ENCODE data around the gene KDM8. TPM values are rescaled to one million over a fixed set of nuclear protein-coding genes. Genes with fewer than 3 reads are reported as not detected.
A peak's percentile ranks its signal among the peaks of the same experiment; 100 is the strongest.
"Not testable (repeated sequence)": the region's sequence is repeated elsewhere in the genome, so short reads cannot be mapped to it uniquely, and the experiment has no call there.

The KDM8 gene
- total RNA-seq, 1 donor from 2014 or later, result 14.5 TPM

DNA sequence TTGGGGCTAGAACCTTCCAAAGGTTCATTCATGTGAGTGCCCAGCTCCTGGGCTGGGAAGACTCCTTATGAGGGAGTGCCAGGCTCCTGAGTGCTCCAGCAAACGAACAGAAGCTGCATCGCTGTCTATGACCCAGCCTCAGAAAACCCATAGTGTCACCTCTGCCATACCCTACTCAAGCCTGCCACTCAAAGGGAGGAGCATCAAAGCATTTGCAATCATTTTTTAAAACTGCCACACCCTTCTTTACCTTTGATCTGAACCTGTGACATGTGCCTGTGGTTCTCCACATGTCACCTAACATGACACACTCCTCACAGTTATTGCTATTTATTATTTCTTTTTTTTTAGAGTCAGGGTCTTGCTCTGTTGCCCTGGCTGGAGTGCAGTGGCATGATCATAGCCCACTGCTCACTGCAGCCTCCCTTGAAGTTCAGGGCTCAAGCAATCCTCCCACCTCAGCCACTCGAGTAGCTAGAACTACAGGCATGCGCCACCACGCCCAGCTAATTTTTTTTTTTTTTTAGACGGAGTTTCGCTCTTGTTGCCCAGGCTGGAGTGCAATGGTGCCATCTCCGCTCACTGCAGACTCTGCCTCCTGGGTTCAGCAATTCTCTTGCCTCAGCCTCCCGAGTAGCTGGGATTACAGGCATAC is 7.3 kb upstream of the KDM8 start:
- peaks cover 4% of the 10 kb centered on the region for H3K36me3 Mint-ChIP-seq (ENCODE audit: low read depth)
- H3K4me1 Mint-ChIP-seq (ENCODE audit: low read depth), result peaks cover 58% of the 10 kb centered on the region
- no peaks in the 10 kb centered on the region for H3K27me3 Mint-ChIP-seq (ENCODE audit: insufficient read depth)
- peaks cover 7% of the 10 kb centered on the region for H3K9me3 Mint-ChIP-seq
- no peak overlapping the region for H3K4me3 Mint-ChIP-seq
- intact Hi-C loops (cut with micrococcal nuclease), result no loop called here
- peak; percentile 28 for DNase-seq (ENCODE audit: low spot score)
- no peak overlapping the region for H3K27ac Mint-ChIP-seq

DNA sequence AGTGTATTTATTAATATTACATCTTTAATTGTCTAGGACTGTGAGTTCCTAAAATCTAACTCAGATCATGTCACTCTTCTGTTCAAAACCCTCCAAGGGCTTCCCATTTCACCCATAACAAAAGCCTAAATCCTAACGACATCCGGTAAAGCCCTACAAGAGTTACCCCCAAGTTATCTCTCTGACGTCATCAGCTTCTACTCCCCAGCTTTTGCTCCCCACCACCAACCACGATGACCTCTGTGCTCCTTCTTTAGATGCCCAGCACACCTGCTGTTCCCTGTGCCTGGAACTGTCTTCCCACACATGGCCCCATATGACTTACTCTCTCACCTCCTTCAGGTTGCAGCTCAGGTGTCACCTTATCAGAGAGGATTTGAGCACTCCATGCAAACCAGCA is 6.3 kb upstream of the KDM8 start:
- H3K36me3 Mint-ChIP-seq (ENCODE audit: low read depth), result peaks cover 4% of the 10 kb centered on the region
- H3K4me3 Mint-ChIP-seq, result no peak overlapping the region
- intact Hi-C loops (cut with micrococcal nuclease), result no loop called here
- peaks cover 63% of the 10 kb centered on the region for H3K4me1 Mint-ChIP-seq (ENCODE audit: low read depth)
- H3K9me3 Mint-ChIP-seq, result peaks cover 7% of the 10 kb centered on the region
- no peak for DNase-seq (ENCODE audit: low spot score)
- no peak overlapping the region for H3K27ac Mint-ChIP-seq
- H3K27me3 Mint-ChIP-seq (ENCODE audit: insufficient read depth), result no peaks in the 10 kb centered on the region

DNA sequence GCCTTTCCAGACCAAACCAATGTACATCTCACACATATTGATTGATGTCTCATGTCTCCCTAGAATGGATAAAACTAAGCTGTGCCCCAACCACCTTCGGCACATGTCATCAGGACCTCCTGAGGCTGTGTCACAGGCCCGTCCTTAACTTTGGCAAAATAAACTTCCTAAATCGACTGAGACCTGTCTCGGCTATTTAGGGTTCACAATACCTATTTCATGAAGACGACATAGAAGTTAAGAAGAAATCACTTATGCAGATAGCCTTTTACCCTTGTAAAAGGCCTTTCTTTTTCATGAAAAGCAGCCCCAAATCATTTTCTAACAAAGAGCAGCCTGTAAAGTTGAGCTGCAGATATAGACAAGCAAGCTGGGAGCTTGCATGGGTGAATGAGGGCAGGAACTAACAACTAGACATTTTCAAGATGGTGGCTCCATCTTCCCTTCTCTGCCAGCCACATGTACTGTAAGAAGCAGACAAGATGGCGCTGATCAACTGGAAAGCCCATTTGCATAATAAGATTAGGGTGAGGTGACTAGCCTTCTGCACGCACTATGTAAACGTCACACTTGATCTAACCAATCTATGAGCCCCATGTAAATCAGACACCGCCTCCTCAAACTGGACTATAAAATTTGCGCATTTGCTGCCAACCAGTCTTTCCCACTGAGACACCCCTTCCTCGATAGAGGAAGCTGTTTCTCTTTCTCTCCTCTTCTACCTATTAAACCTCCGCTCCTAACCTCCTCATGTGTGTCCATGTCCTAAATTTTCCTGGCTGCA is 4.7 kb upstream of the KDM8 start:
- intact Hi-C loops (cut with micrococcal nuclease), result loop anchor here (1.0 kb wide), 2 partner anchors 7 to 19 kb away; no protein-coding TSS in a partner anchor
- peaks cover 77% of the 10 kb centered on the region for H3K4me1 Mint-ChIP-seq (ENCODE audit: low read depth)
- H3K27ac Mint-ChIP-seq, result peak overlapping the region; percentile 18
- no peaks in the 10 kb centered on the region for H3K27me3 Mint-ChIP-seq (ENCODE audit: insufficient read depth)
- no peak for DNase-seq (ENCODE audit: low spot score)
- peaks cover 4% of the 10 kb centered on the region for H3K36me3 Mint-ChIP-seq (ENCODE audit: low read depth)
- H3K4me3 Mint-ChIP-seq, result no peak overlapping the region
- H3K9me3 Mint-ChIP-seq, result peaks cover 7% of the 10 kb centered on the region

DNA sequence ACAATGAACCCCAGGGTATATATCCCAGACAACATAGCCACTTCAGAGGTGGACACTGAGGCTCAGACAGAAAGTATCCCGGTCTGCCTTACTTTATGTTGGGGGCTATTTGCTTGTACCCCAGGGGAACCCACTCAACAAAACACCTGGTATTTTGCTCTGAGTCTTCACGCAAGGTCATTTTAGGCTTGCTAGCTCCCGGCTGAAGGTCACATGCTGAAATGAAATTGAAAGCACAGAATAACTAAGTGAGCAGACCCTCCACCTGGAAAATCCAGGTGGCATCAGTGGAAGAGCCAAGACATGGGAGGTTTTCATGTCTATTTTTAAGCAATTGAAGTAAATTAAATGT is 4.1 kb upstream of the KDM8 start:
- DNase-seq (ENCODE audit: low spot score), result no peak
- Mint-ChIP-seq H3K36me3 (ENCODE audit: low read depth) (peaks cover 4% of the 10 kb centered on the region), H3K27ac (no peak overlapping the region), H3K27me3 (ENCODE audit: insufficient read depth) (no peaks in the 10 kb centered on the region), H3K9me3 (peaks cover 7% of the 10 kb centered on the region), H3K4me1 (ENCODE audit: low read depth) (peaks cover 82% of the 10 kb centered on the region), H3K4me3 (peak overlapping the region; percentile 17)
- intact Hi-C loops (cut with micrococcal nuclease), result loop anchor here (1.0 kb wide), 2 partner anchors 8 to 20 kb away; no protein-coding TSS in a partner anchor

DNA sequence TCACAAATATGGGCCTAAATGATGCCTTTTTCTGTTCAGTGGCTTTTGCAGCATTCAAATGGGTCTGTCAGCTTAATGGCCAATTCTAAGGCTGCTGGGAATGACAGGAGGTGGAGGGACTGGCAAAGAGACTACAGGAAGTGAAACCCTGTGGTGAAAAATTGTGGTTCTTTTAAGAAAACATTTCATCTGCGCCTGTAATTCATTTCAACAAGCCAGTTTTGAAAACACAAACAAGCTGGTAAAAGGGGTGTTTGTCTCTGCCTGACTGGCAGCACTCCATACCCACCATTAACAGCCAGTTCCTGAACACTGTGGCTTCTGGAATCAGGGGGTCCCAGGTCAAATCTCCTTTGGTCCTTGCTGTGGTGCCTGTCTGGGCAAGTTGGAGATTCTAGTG is 3.6 kb upstream of the KDM8 start:
- Mint-ChIP-seq H3K4me3 (peak overlapping the region; percentile 65), H3K36me3 (ENCODE audit: low read depth) (peaks cover 5% of the 10 kb centered on the region), H3K4me1 (ENCODE audit: low read depth) (peaks cover 87% of the 10 kb centered on the region), H3K27me3 (ENCODE audit: insufficient read depth) (no peaks in the 10 kb centered on the region), H3K27ac (peak overlapping the region; percentile 83), H3K9me3 (peaks cover 6% of the 10 kb centered on the region)
- DNase-seq (ENCODE audit: low spot score), result peak; percentile 40
- intact Hi-C loops (cut with micrococcal nuclease), result loop anchor here (1.0 kb wide), 2 partner anchors 8 to 20 kb away; no protein-coding TSS in a partner anchor

DNA sequence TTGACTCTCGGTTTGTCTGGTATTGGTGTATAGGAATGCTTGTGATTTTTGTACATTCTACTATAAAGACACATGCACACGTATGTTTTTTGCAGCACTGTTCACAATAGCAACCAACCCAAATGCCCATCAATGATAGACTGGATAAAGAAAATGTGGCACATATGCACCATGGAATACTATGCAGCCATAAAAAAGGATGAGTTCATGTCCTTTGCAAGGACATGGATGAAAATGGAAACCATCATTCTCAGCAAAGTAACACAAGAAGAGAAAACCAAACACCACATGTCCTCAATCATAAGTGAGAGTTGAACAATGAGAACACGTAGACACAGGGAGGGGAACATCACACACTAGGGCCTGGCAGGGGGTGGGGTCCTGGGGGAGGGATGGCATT is 2.4 kb upstream of the KDM8 start:
- peak overlapping the region; percentile 83 for H3K27ac Mint-ChIP-seq
- H3K36me3 Mint-ChIP-seq (ENCODE audit: low read depth); H3K9me3 Mint-ChIP-seq; DNase-seq (ENCODE audit: low spot score); H3K27me3 Mint-ChIP-seq (ENCODE audit: insufficient read depth); intact Hi-C loops (cut with micrococcal nuclease): not testable (repeated sequence)
- peak overlapping the region; percentile 55 for H3K4me3 Mint-ChIP-seq
- peaks cover 77% of the 10 kb centered on the region for H3K4me1 Mint-ChIP-seq (ENCODE audit: low read depth)

DNA sequence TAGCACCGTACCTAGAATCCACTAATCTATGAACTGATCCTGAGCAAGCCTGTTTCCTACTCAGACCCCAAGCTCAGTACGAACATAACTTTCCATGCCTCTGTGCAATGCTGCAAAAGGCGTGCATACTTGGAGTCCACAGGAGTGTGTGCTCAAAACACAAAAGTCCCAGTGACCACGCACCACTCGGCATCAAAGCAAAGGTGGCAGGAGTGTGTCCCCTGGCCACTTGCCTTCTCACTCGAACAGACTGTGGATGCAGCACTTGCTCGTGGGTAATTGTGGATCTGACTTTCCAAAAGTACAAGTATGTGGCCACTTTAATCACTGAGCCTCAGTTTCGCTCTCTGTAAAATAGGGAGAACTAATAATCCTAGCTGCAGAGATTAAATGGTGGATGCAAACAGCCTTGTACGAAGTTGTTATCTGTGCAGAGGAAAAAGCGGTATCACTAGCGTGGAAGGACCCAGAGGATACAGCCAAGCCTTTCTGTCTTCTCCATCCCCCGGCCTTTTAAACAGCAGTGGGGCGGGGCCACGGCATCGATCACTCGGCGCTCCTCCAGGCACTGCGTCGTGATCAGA is 311 bp upstream of the KDM8 start:
- DNase-seq (ENCODE audit: low spot score), result no peak
- Mint-ChIP-seq H3K4me1 (ENCODE audit: low read depth) (peaks cover 59% of the 10 kb centered on the region), H3K4me3 (peak overlapping the region; percentile 97), H3K27me3 (ENCODE audit: insufficient read depth) (no peaks in the 10 kb centered on the region), H3K27ac (peak overlapping the region; percentile 99), H3K9me3 (no peaks in the 10 kb centered on the region), H3K36me3 (ENCODE audit: low read depth) (peaks cover 7% of the 10 kb centered on the region)
- intact Hi-C loops (cut with micrococcal nuclease), result loop anchor here (1.0 kb wide), 7 partner anchors 24 to 199 kb away; partner anchors contain the start of genes IL21R and NSMCE1

DNA sequence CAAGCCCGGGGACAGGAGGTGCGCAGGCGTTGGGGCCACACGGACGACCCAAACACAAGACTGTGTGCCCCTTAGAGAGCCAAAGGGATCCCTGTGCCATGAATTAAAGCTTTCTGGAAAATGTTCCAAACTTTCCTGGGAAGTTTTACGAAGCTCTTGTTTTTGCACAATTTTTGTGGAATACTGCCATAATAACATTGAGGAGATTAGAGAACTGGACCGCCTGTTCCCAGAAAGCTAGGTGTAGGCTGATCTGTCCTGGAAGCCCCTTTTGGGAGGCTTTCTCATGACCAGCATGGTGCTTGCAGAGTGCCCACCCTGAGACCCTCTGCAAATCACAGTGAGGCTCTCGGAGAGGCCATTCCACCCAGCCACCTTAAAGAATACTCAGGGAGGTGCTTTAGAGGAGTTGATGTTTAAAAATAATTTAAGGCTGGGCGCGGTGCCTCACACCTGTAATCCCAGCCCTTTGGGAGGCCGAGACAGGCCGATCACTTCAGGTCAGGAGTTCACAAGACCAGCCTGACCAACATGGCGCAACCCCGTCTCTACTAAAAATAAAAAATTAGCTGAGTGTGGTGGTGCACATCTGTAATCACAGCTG is 1.1 kb downstream of the KDM8 start:
- peak overlapping the region; percentile 99 for H3K27ac Mint-ChIP-seq

DNA sequence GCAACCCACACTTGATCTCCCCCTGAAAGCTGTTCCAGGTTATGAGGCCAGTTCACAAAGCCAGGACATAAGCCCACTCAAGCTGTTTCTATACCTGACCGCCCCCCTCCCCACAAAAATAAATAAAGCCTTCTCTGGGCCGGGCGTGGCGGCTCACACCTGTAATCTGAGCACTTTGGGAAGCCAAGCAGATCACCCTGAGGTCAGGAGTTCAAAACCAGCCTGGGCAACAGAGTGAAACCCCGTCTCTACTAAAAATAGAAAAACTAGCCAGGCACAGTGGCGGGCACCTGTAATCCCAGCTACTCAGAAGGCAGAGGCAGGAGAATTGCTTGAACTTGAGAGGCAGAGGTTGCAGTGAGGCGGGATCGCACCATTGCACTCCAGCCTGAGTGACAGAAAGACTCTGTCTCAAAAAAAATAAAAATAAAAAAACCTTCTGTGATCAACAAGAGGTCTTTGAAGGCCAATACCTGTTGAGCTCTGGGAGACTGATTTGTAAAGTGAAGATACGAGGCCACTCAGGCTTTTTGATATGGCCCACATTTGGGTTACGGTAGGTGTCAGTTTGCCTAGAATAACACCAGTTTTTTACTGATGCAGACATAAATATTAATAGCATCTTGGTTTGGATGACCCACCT is 2.2 kb downstream of the KDM8 start:
- H3K4me1 Mint-ChIP-seq (ENCODE audit: low read depth), result peaks cover 34% of the 10 kb centered on the region
- H3K9me3 Mint-ChIP-seq, result no peaks in the 10 kb centered on the region
- peaks cover 14% of the 10 kb centered on the region for H3K36me3 Mint-ChIP-seq (ENCODE audit: low read depth)
- H3K27me3 Mint-ChIP-seq (ENCODE audit: insufficient read depth), result no peaks in the 10 kb centered on the region
- no peak overlapping the region for H3K4me3 Mint-ChIP-seq
- no peak overlapping the region for H3K27ac Mint-ChIP-seq
- intact Hi-C loops (cut with micrococcal nuclease), result no loop called here
- DNase-seq (ENCODE audit: low spot score), result no peak

More for the DNA sequence above, 1.1 kb downstream of the KDM8 start:
- H3K9me3 Mint-ChIP-seq, result no peaks in the 10 kb centered on the region
- H3K36me3 Mint-ChIP-seq (ENCODE audit: low read depth), result peaks cover 7% of the 10 kb centered on the region
- no peak for DNase-seq (ENCODE audit: low spot score)
- intact Hi-C loops (cut with micrococcal nuclease), result no loop called here
- peaks cover 45% of the 10 kb centered on the region for H3K4me1 Mint-ChIP-seq (ENCODE audit: low read depth)
- no peaks in the 10 kb centered on the region for H3K27me3 Mint-ChIP-seq (ENCODE audit: insufficient read depth)
- peak overlapping the region; percentile 97 for H3K4me3 Mint-ChIP-seq

DNA sequence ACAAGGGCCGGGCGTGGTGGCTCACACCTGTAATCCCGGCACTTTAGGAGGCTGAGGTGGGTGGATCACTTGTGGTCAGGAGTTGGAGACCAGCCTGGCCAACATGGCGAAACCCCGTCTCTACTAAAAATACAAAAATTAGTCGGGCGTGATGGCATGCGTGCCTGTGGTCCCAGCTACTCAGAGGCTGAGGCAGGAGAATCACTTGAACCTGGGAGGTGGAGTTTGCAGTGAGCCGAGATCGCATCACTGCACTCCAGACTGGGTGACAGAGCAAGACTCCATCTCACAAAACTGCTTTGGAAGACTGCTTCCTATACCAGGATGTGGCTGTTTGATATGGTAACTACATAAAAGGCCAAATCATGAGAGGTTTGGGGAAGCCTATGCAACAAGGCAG is 3.8 kb downstream of the KDM8 start:
- peaks cover 15% of the 10 kb centered on the region for H3K36me3 Mint-ChIP-seq (ENCODE audit: low read depth)
- H3K27me3 Mint-ChIP-seq (ENCODE audit: insufficient read depth); H3K4me3 Mint-ChIP-seq; H3K27ac Mint-ChIP-seq; intact Hi-C loops (cut with micrococcal nuclease); H3K9me3 Mint-ChIP-seq; DNase-seq (ENCODE audit: low spot score): not testable (repeated sequence)
- peaks cover 28% of the 10 kb centered on the region for H3K4me1 Mint-ChIP-seq (ENCODE audit: low read depth)

DNA sequence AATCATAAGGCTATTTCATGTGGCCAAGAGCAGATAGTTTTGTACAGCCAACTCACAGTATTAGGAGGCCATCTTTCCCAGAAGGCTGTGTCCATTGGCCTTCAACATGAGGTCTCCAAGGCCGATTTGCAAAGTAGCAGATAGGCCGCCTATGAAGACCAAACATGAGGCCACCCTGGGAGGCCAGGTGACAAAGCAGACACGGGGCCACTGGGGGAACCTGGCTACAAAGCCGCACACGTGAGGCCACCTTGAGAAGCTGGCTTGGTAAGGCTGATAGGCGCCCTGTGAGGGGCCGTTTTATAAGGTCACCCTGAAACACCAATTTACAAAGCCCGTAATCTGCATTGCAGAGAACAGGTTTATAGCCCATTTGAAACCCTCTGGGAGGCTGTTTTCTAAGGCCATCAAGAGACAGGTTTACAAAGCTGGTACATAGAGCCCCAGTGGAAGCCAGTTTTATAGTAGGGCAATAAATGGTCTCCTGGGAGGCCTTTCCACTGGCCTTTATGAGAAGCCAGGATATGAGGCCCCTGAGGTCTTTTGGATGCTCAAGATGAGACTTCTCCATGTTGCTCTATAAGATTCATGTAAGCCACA is 4.9 kb downstream of the KDM8 start:
- DNase-seq (ENCODE audit: low spot score), result no peak
- Mint-ChIP-seq H3K9me3 (no peaks in the 10 kb centered on the region), H3K4me3 (no peak overlapping the region), H3K27ac (no peak overlapping the region), H3K27me3 (ENCODE audit: insufficient read depth) (no peaks in the 10 kb centered on the region), H3K4me1 (ENCODE audit: low read depth) (peaks cover 22% of the 10 kb centered on the region), H3K36me3 (ENCODE audit: low read depth) (peaks cover 19% of the 10 kb centered on the region)
- intact Hi-C loops (cut with micrococcal nuclease), result no loop called here

DNA sequence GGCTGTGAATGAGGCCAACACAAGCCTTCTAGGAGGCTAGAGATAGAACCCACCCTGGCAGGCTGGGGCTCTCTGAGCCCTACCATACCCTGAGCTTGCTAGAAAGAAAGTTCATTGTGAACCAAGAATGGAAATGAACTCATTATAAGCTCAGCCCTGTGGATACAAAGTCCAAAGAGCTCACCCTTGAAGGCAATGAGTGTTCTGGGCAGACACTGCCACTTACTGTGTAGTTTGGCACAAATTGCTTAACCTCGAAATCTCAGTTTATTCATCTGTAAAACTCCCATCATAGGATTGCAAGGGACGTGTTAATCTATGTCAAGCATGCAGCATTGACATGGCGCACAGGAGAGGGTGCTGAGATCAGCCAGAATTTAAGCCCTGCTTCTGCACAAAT is 5.5 kb downstream of the KDM8 start:
- Mint-ChIP-seq H3K27me3 (ENCODE audit: insufficient read depth) (no peaks in the 10 kb centered on the region), H3K27ac (no peak overlapping the region), H3K9me3 (no peaks in the 10 kb centered on the region), H3K36me3 (ENCODE audit: low read depth) (peaks cover 19% of the 10 kb centered on the region), H3K4me3 (no peak overlapping the region), H3K4me1 (ENCODE audit: low read depth) (peaks cover 20% of the 10 kb centered on the region)
- intact Hi-C loops (cut with micrococcal nuclease), result no loop called here
- DNase-seq (ENCODE audit: low spot score), result no peak

All from activated T-helper 1 cell treated with anti-CD3 and anti-CD28 coated beads, Interleukin-12 subunit alpha, Interleukin-12 subunit beta, Interleukin-2, Interleukin-4 antibody, amounts not matched to agents 30 ng/mL and 10 ng/mL and 1 ng/mL, durations not matched to agents 14 hours and 24 hours and 36 hours (primary cell).